Measurements from ENCODE around the gene P2RY12. TPM values are rescaled to one million over a fixed set of nuclear protein-coding genes. Genes with fewer than 3 reads are reported as not detected.

The P2RY12 gene
- polyA plus RNA-seq, 2 of the 4 experiments (the other 2 are of a cell fraction) = not detected

- 92% methylated on average over 3 of the region's 3 CpGs for WGBS (ENCODE audit: missing lambda C conversion rate)
- ChIA-PET POLR2A (no interaction called here), CTCF (no interaction called here)
- no peak for ATAC-seq
- no peaks in the 10 kb centered on the region for H3K9me3 ChIP-seq
- FAIRE-seq = no peak
- H3K27ac ChIP-seq = no peak overlapping the region
- no peak overlapping the region for H3K4me3 ChIP-seq
- no peaks in the 10 kb centered on the region for H3K4me1 ChIP-seq
- H3K4me2 ChIP-seq = no peak overlapping the region
- DNase-seq (ENCODE audit: low read depth in 1 of 2, low spot score in 1 of 2) = no peak
- no peak for TF ChIP-seq TP53 (CRISPR knock-in tag; IDR thresholded peaks at IDR 0.05)
- no peak for TF ChIP-seq HOXB13 (CRISPR knock-in tag; IDR thresholded peaks at IDR 0.05; ENCODE audit: low read depth)
- no peak for TF ChIP-seq ZC3H11A (IDR thresholded peaks at IDR 0.05)
- no peak for TF ChIP-seq MAFK (IDR thresholded peaks at IDR 0.05; ENCODE audit: partially characterized antibody)
- no peak for TF ChIP-seq RCOR1 (IDR thresholded peaks at IDR 0.05; ENCODE audit: low read depth, low read length)
- no peak for TF ChIP-seq NPAS2 (CRISPR knock-in tag; IDR thresholded peaks at IDR 0.05; ENCODE audit: borderline replicate concordance)
- no peak for TF ChIP-seq RAD21 (conservative IDR thresholded peaks at IDR 0.05 in 1 of 2, IDR thresholded peaks at IDR 0.05 in 1 of 2)
- no peak for TF ChIP-seq FOSB (CRISPR knock-in tag; IDR thresholded peaks at IDR 0.05)
Observed at GRCh38 chr3:151395806-151396205, 11.3 kb upstream of the P2RY12 start.

- H3K4me2 ChIP-seq = no peak overlapping the region
- ATAC-seq (no peak), DNase-seq (ENCODE audit: low read depth in 1 of 2, low spot score in 1 of 2) (no peak), FAIRE-seq (no peak)
- no peaks in the 10 kb centered on the region for H3K4me1 ChIP-seq
- ChIA-PET POLR2A (no interaction called here), CTCF (interaction anchor here (1.4 kb wide), 1 partner anchor 45 kb away, joined by 5 read pairs; no protein-coding TSS in a partner anchor)
- WGBS (ENCODE audit: missing lambda C conversion rate) = 88% methylated on average over 8 of the region's 8 CpGs
- TF ChIP-seq ZNF302 (CRISPR knock-in tag; IDR thresholded peaks at IDR 0.05) (no peak), HDAC2 (IDR thresholded peaks at IDR 0.05) (no peak), ZFP36 (IDR thresholded peaks at IDR 0.05; ENCODE audit: borderline replicate concordance, partially characterized antibody) (no peak), MAFK (IDR thresholded peaks at IDR 0.05; ENCODE audit: partially characterized antibody) (no peak), HMGXB4 (CRISPR knock-in tag; IDR thresholded peaks at IDR 0.05; ENCODE audit: borderline replicate concordance) (no peak), TP53 (CRISPR knock-in tag; IDR thresholded peaks at IDR 0.05) (no peak), RFX5 (IDR thresholded peaks at IDR 0.05) (no peak), CBX8 (IDR thresholded peaks at IDR 0.05) (no peak), ZSCAN20 (CRISPR knock-in tag; IDR thresholded peaks at IDR 0.05) (no peak), JUN (IDR thresholded peaks at IDR 0.05) (no peak), GATA3 (IDR thresholded peaks at IDR 0.05; ENCODE audit: borderline replicate concordance) (no peak), FOXS1 (CRISPR knock-in tag; IDR thresholded peaks at IDR 0.05) (no peak), ATOH8 (CRISPR knock-in tag; IDR thresholded peaks at IDR 0.05; ENCODE audit: low read depth) (no peak), RNF2 (IDR thresholded peaks at IDR 0.05; ENCODE audit: borderline replicate concordance, low read depth) (no peak), HOXA7 (CRISPR knock-in tag; IDR thresholded peaks at IDR 0.05) (no peak), EHF (CRISPR knock-in tag; IDR thresholded peaks at IDR 0.05) (no peak), HEYL (CRISPR knock-in tag; IDR thresholded peaks at IDR 0.05) (no peak)
- H3K9me3 ChIP-seq = no peaks in the 10 kb centered on the region
- no peak overlapping the region for H3K4me3 ChIP-seq
- no peak overlapping the region for H3K27ac ChIP-seq
Observed at GRCh38 chr3:151394611-151395010, 10.1 kb upstream of the P2RY12 start.

GRCh38 chr3:151393941-151394340 lies 9.4 kb upstream of the P2RY12 start:
- DNase-seq (ENCODE audit: low read depth in 1 of 2, low spot score in 1 of 2) (no peak), FAIRE-seq (no peak), ATAC-seq (no peak)
- H3K4me2 ChIP-seq = no peak overlapping the region
- WGBS (ENCODE audit: missing lambda C conversion rate) = 70% methylated on average over 4 of the region's 4 CpGs
- H3K9me3 ChIP-seq = no peaks in the 10 kb centered on the region
- POLR2A ChIA-PET = no interaction called here
- no peaks in the 10 kb centered on the region for H3K4me1 ChIP-seq
- CTCF ChIA-PET = interaction anchor here (1.4 kb wide), 1 partner anchor 46 kb away, joined by 5 read pairs; no protein-coding TSS in a partner anchor
- H3K27ac ChIP-seq = no peak overlapping the region
- H3K4me3 ChIP-seq = no peak overlapping the region
- TF ChIP-seq TP53 (CRISPR knock-in tag; IDR thresholded peaks at IDR 0.05) (no peak), USF2 (IDR thresholded peaks at IDR 0.05) (no peak), HES2 (IDR thresholded peaks at IDR 0.05) (no peak), HMGXB4 (CRISPR knock-in tag; IDR thresholded peaks at IDR 0.05; ENCODE audit: borderline replicate concordance) (no peak), CTCF (IDR thresholded peaks at IDR 0.05) (no peak), ATOH8 (CRISPR knock-in tag; IDR thresholded peaks at IDR 0.05; ENCODE audit: low read depth) (no peak), CEBPB (IDR thresholded peaks at IDR 0.05) (no peak), RCOR1 (IDR thresholded peaks at IDR 0.05; ENCODE audit: low read depth, low read length) (no peak)
